Measurements from ENCODE around the gene LRRC56. TPM values are rescaled to one million over a fixed set of nuclear protein-coding genes. Genes with fewer than 3 reads are reported as not detected.

LRRC56 gene
- total RNA-seq, 2 experiments from 2014 or later: 2.4 TPM

DNA sequence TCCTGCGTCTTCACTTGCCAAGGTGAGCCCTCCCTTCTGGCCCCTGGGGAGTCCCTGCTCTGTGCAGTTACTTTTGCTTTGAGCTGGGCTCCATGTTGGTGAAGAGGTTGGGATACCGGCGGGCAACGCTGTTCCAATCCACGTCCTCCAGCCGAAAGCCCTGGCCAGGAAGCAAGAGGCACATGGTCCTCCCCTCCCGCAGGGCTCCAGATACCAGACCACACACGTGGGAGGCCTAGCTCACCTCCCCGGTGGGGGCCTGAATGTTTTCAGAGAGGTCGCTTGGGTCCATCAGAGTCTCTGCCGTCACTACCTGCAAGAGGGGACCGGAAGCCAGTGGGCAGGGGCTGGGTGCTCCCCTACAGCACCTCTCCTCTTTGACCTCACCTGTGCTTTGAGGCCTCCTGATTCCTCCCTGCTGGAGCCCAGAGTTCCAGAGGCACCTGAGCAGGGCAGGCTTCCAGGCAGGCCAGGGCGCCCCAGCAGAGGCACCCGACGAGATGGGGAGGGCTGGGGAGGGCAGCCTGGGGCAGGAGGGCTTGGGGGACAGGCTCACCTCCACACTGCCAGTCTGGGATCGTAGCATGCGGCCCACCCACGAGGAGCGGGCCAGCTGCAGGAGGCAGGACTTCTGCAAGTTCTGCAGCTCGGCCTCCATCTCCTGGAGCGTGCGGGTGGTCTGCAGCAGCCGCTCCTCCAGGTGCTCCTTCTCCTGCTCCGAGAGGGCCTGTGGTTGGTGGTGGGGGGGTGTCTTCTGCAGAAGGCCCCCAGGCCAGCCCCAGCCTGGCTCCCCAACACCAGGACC is 20.2 kb downstream of the LRRC56 start:
- no peak for ATAC-seq (ENCODE audit: poor library complexity)
- no peaks in the 10 kb centered on the region for H3K9me3 ChIP-seq (ENCODE audit: control insufficient read depth in 1 of 2, insufficient read depth in 1 of 2, low read length in 2 of 2)
- CTCF ChIA-PET: interaction anchor here (1.6 kb wide), 3 partner anchors 18 to 170 kb away, joined by 3 to 4 read pairs (median 4); partner anchors contain the start of genes IRF7 and PHRF1
- no peaks in the 10 kb centered on the region for H3K36me3 ChIP-seq (ENCODE audit: insufficient read depth, low read length)
- TF ChIP-seq, protein P1, sequence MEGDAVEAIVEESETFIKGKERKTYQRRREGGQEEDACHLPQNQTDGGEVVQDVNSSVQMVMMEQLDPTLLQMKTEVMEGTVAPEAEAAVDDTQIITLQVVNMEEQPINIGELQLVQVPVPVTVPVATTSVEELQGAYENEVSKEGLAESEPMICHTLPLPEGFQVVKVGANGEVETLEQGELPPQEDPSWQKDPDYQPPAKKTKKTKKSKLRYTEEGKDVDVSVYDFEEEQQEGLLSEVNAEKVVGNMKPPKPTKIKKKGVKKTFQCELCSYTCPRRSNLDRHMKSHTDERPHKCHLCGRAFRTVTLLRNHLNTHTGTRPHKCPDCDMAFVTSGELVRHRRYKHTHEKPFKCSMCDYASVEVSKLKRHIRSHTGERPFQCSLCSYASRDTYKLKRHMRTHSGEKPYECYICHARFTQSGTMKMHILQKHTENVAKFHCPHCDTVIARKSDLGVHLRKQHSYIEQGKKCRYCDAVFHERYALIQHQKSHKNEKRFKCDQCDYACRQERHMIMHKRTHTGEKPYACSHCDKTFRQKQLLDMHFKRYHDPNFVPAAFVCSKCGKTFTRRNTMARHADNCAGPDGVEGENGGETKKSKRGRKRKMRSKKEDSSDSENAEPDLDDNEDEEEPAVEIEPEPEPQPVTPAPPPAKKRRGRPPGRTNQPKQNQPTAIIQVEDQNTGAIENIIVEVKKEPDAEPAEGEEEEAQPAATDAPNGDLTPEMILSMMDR (IDR thresholded peaks at IDR 0.05): no peak
- peak overlapping the region; percentile 12 for H3K27ac Mint-ChIP-seq
- H3K27me3 ChIP-seq (ENCODE audit: control insufficient read depth in 1 of 2, insufficient read depth in 2 of 2, low read length in 2 of 2): no peaks in the 10 kb centered on the region
- H3K27me3 Mint-ChIP-seq: no peaks in the 10 kb centered on the region
- no peak overlapping the region for H3K27ac ChIP-seq (ENCODE audit: low read depth in 1 of 2, low read length in 2 of 2)
- peak in 1 of 14 experiments; percentile 41 for DNase-seq
- H3K4me3 Mint-ChIP-seq: peak overlapping the region; percentile 39
- POLR2A ChIA-PET: interaction anchor here (1.3 to 3.9 kb wide), 4 partner anchors 17 to 168 kb away, joined by 3 to 27 read pairs (median 12); partner anchors contain the start of genes PHRF1 and RNH1
- no peak overlapping the region for H3K4me3 ChIP-seq (ENCODE audit: low read length)
- H3K9me3 Mint-ChIP-seq: no peaks in the 10 kb centered on the region
- H3K4me1 Mint-ChIP-seq (ENCODE audit: low read depth): peaks cover 13% of the 10 kb centered on the region
- peaks cover 52% of the 10 kb centered on the region for H3K4me1 ChIP-seq (ENCODE audit: insufficient read depth, low read length)
- peaks cover 5% of the 10 kb centered on the region for H3K36me3 Mint-ChIP-seq (ENCODE audit: low read depth)
- intact Hi-C loops (cut with DNase I, micrococcal nuclease): loop anchor here in 1 of 2 experiments (2.0 kb wide), 2 partner anchors 19 to 55 kb away; no protein-coding TSS in a partner anchor

DNA sequence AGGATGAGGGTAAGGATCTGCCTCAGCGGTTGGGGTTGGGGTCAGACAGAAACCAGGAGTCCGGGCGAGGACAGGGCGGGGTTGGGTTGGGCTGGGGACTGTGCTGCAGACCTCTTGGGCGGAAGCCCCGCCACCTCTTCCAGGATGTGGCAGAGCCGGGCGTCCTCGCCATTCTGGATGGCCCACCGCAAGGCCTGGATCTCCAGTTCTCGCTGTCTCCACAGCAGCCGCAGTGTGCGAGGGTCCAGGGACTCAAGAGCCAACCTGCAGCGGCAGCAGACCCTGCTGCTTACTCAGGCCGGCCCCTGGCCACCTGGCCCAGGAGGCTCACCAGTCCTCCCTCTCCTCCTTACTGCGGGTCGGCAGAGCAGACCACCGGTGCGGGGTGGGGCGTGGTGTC is 21.2 kb downstream of the LRRC56 start:
- ATAC-seq (ENCODE audit: poor library complexity) (no peak), DNase-seq (peak in 1 of 14 experiments; percentile 40)
- no peak overlapping the region for H3K27ac ChIP-seq (ENCODE audit: low read depth in 1 of 2, low read length in 2 of 2)
- TF ChIP-seq, protein P1 (IDR thresholded peaks at IDR 0.05): no peak
- no peaks in the 10 kb centered on the region for H3K27me3 Mint-ChIP-seq
- intact Hi-C loops (cut with DNase I, micrococcal nuclease): loop anchor here in 1 of 2 experiments (2.0 kb wide), 1 partner anchor 54 kb away; no protein-coding TSS in a partner anchor
- no peak overlapping the region for H3K27ac Mint-ChIP-seq
- peaks cover 7% of the 10 kb centered on the region for H3K36me3 Mint-ChIP-seq (ENCODE audit: low read depth)
- H3K4me3 Mint-ChIP-seq: no peak overlapping the region
- H3K9me3 Mint-ChIP-seq: no peaks in the 10 kb centered on the region
- ChIA-PET CTCF (no interaction called here), POLR2A (interaction anchor here (2.2 kb wide), 1 partner anchor 17 kb away, joined by 21 read pairs; the partner anchor contains the start of gene PHRF1)
- H3K27me3 ChIP-seq (ENCODE audit: control insufficient read depth in 1 of 2, insufficient read depth in 2 of 2, low read length in 2 of 2): no peaks in the 10 kb centered on the region
- H3K4me1 ChIP-seq (ENCODE audit: insufficient read depth, low read length): peaks cover 52% of the 10 kb centered on the region
- peaks cover 13% of the 10 kb centered on the region for H3K4me1 Mint-ChIP-seq (ENCODE audit: low read depth)
- H3K36me3 ChIP-seq (ENCODE audit: insufficient read depth, low read length): peaks cover 7% of the 10 kb centered on the region
- no peaks in the 10 kb centered on the region for H3K9me3 ChIP-seq (ENCODE audit: control insufficient read depth in 1 of 2, insufficient read depth in 1 of 2, low read length in 2 of 2)
- H3K4me3 ChIP-seq (ENCODE audit: low read length): no peak overlapping the region

GRCh38 chr11:559020-559620 is 21.8 kb downstream of the LRRC56 start:
- intact Hi-C loops (cut with DNase I, micrococcal nuclease): loop anchor here in 1 of 2 experiments (2.0 kb wide), 1 partner anchor 54 kb away; no protein-coding TSS in a partner anchor
- no peak overlapping the region for H3K27ac ChIP-seq (ENCODE audit: low read depth in 1 of 2, low read length in 2 of 2)
- peak in 2 of 14 experiments; percentile 48 to 62 for DNase-seq
- TF ChIP-seq, protein P1 (IDR thresholded peaks at IDR 0.05): no peak
- no peaks in the 10 kb centered on the region for H3K9me3 ChIP-seq (ENCODE audit: control insufficient read depth in 1 of 2, insufficient read depth in 1 of 2, low read length in 2 of 2)
- H3K27me3 ChIP-seq (ENCODE audit: control insufficient read depth in 1 of 2, insufficient read depth in 2 of 2, low read length in 2 of 2): no peaks in the 10 kb centered on the region
- H3K9me3 Mint-ChIP-seq: no peaks in the 10 kb centered on the region
- H3K36me3 Mint-ChIP-seq (ENCODE audit: low read depth): peaks cover 9% of the 10 kb centered on the region
- ATAC-seq (ENCODE audit: poor library complexity): no peak
- peak overlapping the region; percentile 54 for H3K4me3 Mint-ChIP-seq
- ChIA-PET CTCF (interaction anchor here (1.0 to 1.6 kb wide), 2 partner anchors 9 to 70 kb away, joined by 3 read pairs; no protein-coding TSS in a partner anchor), POLR2A (interaction anchor here (0.9 to 2.2 kb wide), 3 partner anchors 10 to 55 kb away, joined by 4 to 21 read pairs (median 11); partner anchors contain the start of gene PHRF1)
- H3K27ac Mint-ChIP-seq: peak overlapping the region; percentile 88
- H3K27me3 Mint-ChIP-seq: no peaks in the 10 kb centered on the region
- peaks cover 46% of the 10 kb centered on the region for H3K4me1 ChIP-seq (ENCODE audit: insufficient read depth, low read length)
- no peak overlapping the region for H3K4me3 ChIP-seq (ENCODE audit: low read length)
- H3K36me3 ChIP-seq (ENCODE audit: insufficient read depth, low read length): peaks cover 10% of the 10 kb centered on the region
- peaks cover 13% of the 10 kb centered on the region for H3K4me1 Mint-ChIP-seq (ENCODE audit: low read depth)

Measured in CD4-positive, alpha-beta T cell (primary cell).